C4-2B (cell line): Measurements from ENCODE around the gene PRAMEF12.
"Not testable (repeated sequence)": the region's sequence is repeated elsewhere in the genome, so short reads cannot be mapped to it uniquely, and the experiment has no call there.

ENCODE experiments used
- H3K27ac ChIP-seq: fragments of 450-650 bp; 2 replicates; pipeline ENCODE4 v1.5.1; 2017
- CTCF ChIP-seq: fragments of 450-650 bp; conservative IDR thresholded peaks from 2 replicates; pipeline ENCODE4 v1.5.1; 2017; ENCODE audit warnings: mild to moderate bottlenecking
- ZFX ChIP-seq: fragments of 450-650 bp; IDR thresholded peaks from 2 replicates; pipeline ENCODE4 v1.6.1; 2017

Gene PRAMEF12

GRCh38 chr1:12778907-12779306, 5.4 kb downstream of the PRAMEF12 start:
- no peak overlapping the region for H3K27ac ChIP-seq
- no peak for TF ChIP-seq ZFX

- not testable (repeated sequence) for H3K27ac ChIP-seq
- TF ChIP-seq CTCF = peak; percentile 25
These were observed 8.0 kb downstream of the PRAMEF12 start for GRCh38 chr1:12781488-12781887.

GRCh38 chr1:12783783-12784182, 10.2 kb downstream of the PRAMEF12 start:
- H3K27ac ChIP-seq = not testable (repeated sequence)
- TF ChIP-seq CTCF = peak; percentile 67

GRCh38 chr1:12784729-12785128, 11.2 kb downstream of the PRAMEF12 start:
- not testable (repeated sequence) for H3K27ac ChIP-seq

GRCh38 chr1:12791097-12791496, 17.6 kb downstream of the PRAMEF12 start, which contains the start of gene PRAMEF1:
TSS of gene PRAMEF1 (plus strand) at chr1:12791397. CDS start at chr1:12793228, 1,831 bp downstream.
- H3K27ac ChIP-seq = not testable (repeated sequence)

GRCh38 chr1:12798911-12799310, 25.4 kb downstream of the PRAMEF12 start:
- no peak overlapping the region for H3K27ac ChIP-seq
- no peak for TF ChIP-seq ZFX
- TF ChIP-seq CTCF = no peak

- no peak for TF ChIP-seq CTCF
- no peak for TF ChIP-seq ZFX
- H3K27ac ChIP-seq = no peak overlapping the region
These were observed 26.2 kb downstream of the PRAMEF12 start for GRCh38 chr1:12799730-12800129.

- H3K27ac ChIP-seq = no peak overlapping the region
- TF ChIP-seq CTCF = no peak
These were observed 36.4 kb downstream of the PRAMEF12 start for GRCh38 chr1:12809933-12810332.

- H3K27ac ChIP-seq = no peak overlapping the region
- no peak for TF ChIP-seq CTCF
- no peak for TF ChIP-seq ZFX
These were observed 37.3 kb downstream of the PRAMEF12 start for GRCh38 chr1:12810691-12811408.
